HG02763 (cell line): ENCODE results near the gene PEX7.
"Not testable (repeated sequence)": the region's sequence is repeated elsewhere in the genome, so short reads cannot be mapped to it uniquely, and the experiment has no call there.

Source experiments
- ATAC-seq: cut with Tn5 transposase; IDR thresholded peaks from one replicate; pipeline ENCODE4 v1.9.1; 2021; ENCODE audit warnings: mild to moderate bottlenecking, moderate library complexity; ENCODE audit not compliant: unreplicated experiment

PEX7 gene

GRCh38 chr6:136822376-136823127 is at the start of gene PEX7:
Gene PEX7 (plus strand): TSS chr6:136822592. CDS start chr6:136822666, 74 bp downstream.
- peak; percentile 95 for ATAC-seq

- peak; percentile 70 for ATAC-seq
Observed at GRCh38 chr6:136772685-136773472, 49.5 kb upstream of the PEX7 start.

GRCh38 chr6:136773473-136773796 is 49.0 kb upstream of the PEX7 start:
- no peak for ATAC-seq

GRCh38 chr6:136774228-136775041 is 48.0 kb upstream of the PEX7 start:
- ATAC-seq: no peak

GRCh38 chr6:136775081-136775480 is 47.3 kb upstream of the PEX7 start:
- no peak for ATAC-seq

GRCh38 chr6:136775548-136775947 is 46.8 kb upstream of the PEX7 start:
- ATAC-seq: no peak

- no peak for ATAC-seq
Observed at GRCh38 chr6:136777651-136778050, 44.7 kb upstream of the PEX7 start.

GRCh38 chr6:136779682-136780081 is 42.7 kb upstream of the PEX7 start:
- ATAC-seq: no peak

GRCh38 chr6:136780972-136781371 is 41.4 kb upstream of the PEX7 start:
- no peak for ATAC-seq

GRCh38 chr6:136782021-136782770 is 40.2 kb upstream of the PEX7 start:
- ATAC-seq: no peak

- no peak for ATAC-seq
Observed at GRCh38 chr6:136783021-136783420, 39.4 kb upstream of the PEX7 start.

- ATAC-seq: peak; percentile 74
Observed at GRCh38 chr6:136783495-136784270, 38.7 kb upstream of the PEX7 start.

- ATAC-seq: no peak
Observed at GRCh38 chr6:136784271-136784664, 38.1 kb upstream of the PEX7 start.

- no peak for ATAC-seq
Observed at GRCh38 chr6:136784910-136785746, 37.3 kb upstream of the PEX7 start.

GRCh38 chr6:136786658-136787057 is 35.7 kb upstream of the PEX7 start:
- no peak for ATAC-seq

GRCh38 chr6:136787726-136788068 is 34.7 kb upstream of the PEX7 start:
- ATAC-seq: no peak

GRCh38 chr6:136788069-136788902 is 34.1 kb upstream of the PEX7 start:
- no peak for ATAC-seq

- ATAC-seq: not testable (repeated sequence)
Observed at GRCh38 chr6:136789440-136789839, 33.0 kb upstream of the PEX7 start.
